AG08395 (cell line): ENCODE measurements around the gene NIT1.
"Not testable (repeated sequence)": the region's sequence is repeated elsewhere in the genome, so short reads cannot be mapped to it uniquely, and the experiment has no call there.

Experiments used
- DNase-seq: peaks from one replicate; pipeline ENCODE4 v3.0.0; 2012; ENCODE audit warnings: mixed read lengths, low spot score

The NIT1 gene

DNA sequence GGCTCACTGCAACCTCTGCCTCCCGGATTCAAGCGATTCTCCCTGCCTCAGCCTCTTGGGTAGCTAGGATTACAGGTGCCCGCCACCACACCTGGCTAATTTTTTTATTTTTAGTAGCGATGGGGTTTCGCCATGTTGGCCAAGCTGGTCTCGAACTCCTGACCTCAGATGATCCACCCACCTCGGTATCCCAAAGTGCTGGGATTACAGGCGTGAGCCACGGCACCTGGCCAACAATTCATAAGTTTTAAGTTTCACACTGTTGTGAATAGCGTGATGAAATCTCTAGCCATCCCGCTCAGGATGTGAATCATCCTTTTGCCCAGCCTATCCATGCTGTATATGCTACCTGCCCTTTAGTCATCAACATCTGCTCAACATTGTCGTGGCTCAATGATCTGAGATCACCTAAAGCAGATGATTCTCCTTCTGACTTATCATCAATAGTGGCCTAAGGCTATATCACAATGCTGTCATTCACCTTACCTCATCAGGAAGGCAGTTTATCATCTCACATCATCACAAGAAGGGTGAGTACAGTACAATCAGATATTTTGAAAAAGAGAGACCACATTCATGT is 2.7 kb upstream of the NIT1 start:
- DNase-seq, result no peak

DNA sequence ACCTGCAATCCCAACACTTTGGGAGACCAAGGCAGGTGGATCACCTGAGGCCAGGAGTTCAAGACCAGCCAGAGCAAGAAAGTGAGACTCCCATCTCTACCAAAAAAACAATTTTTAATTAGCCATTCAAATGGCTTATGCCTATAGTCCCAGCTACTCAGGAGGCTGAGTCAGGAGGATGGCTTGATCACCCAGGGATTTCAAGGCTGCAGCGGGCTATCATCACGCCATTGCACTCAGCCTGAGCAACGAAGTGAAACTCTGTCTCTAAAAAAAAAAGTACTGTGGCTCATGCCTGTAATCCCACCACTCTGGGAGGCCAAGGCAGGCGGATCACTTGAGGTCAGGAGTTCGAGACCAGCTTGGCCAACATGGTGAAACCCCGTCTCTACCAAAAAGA is 1.9 kb upstream of the NIT1 start:
- DNase-seq, result not testable (repeated sequence)

GRCh38 chr1:161119092-161119903 is 1.4 kb downstream of the NIT1 start:
- DNase-seq, result peak; percentile 80

- DNase-seq, result no peak
Measured at GRCh38 chr1:161121042-161121650, 3.2 kb downstream of the NIT1 start.

DNA sequence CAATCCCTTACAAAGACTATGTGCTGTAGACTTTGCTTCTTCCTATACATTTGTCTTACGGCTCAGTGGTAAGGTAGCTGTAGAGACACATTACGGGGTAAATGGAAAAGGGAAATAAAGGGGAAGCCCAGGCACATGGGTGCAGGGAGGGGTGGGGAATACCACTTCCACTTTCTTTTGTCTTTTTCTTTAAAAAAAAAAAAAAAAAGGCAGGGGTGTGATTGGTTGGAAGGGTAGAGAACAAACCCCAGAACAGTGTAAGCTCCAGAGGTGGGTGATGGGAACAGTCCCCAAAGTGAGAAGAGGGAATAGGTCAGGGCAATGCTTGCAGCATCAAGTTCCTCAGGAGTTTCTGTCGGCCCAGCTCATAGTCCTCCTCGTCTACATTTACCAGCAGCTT is 3.9 kb downstream of the NIT1 start:
- DNase-seq, result no peak

DNA sequence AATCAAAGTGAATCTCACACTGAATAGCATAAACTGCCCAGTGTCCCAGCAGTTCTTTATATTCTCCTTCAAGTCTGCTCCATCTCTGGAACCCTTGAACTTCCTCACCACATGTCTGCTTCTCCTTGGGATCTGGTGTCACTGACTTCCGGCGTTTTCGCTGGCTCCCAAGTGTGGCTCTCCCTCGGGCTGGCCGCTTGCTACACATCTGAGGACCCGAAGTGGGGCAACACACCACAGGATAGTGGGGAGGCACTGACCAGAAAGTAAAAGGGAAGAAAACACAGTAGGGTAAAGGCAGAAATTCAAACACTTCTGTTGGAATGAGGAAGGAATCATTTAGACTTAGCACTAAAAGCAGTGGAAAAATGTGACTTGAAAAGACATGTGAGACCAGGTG is 5.1 kb downstream of the NIT1 start:
- no peak for DNase-seq

GRCh38 chr1:161127649-161128048 is 9.7 kb downstream of the NIT1 start:
- DNase-seq, result no peak

- no peak for DNase-seq
Measured at GRCh38 chr1:161128591-161129420, 10.9 kb downstream of the NIT1 start.

DNA sequence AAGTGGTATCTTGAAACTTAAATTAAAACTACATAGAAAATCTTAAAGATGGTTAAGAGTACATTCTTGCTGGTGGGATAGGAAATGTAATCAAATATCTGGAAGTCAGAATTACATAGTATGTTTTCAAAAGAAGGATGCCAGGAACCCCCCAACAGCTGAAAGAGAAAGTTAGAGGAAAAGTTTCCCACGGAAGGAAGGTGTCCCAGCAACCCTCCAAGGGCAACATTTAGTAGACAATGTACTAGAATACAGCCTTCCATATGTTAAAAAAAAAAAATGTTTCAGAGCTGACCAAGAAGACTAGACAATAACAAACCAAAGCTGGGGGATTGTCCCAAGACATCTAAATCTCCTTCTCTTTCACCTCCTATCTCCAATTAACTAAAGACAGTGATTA is 12.4 kb downstream of the NIT1 start:
- DNase-seq, result no peak

- DNase-seq, result no peak
Measured at GRCh38 chr1:161131523-161132409, 13.9 kb downstream of the NIT1 start.

- peak; percentile 96 for DNase-seq
Measured at GRCh38 chr1:161132410-161133219, 14.7 kb downstream of the NIT1 start, which contains the start of gene DEDD. TSS of gene DEDD (minus strand) at chr1:161132667. CDS start at chr1:161124462, 8,205 bp downstream.

DNA sequence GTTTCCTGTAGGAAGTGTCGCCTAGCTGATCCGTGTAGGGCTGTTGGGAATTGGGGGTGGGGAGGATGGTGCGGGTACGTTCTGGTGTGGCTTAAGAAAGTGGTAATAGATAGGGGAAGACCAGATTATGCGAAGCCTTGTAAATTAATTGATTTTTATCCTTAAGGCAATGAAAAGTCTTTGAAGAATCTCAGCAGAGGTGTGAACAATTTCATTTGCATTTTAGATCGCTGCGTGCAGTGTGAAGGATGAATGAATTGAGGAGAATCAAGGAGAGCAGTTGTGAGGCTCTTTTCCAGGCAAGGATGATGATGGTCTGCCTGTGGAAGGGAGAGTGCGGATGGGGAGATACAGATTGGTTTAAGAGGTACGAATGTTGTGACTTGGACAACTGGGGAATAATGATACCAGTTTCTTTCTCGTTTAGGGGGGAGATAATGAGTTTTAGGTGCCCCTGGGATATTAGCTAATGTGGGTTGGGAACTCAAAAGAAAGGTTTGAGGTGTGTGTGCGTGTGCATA is 15.4 kb downstream of the NIT1 start:
- DNase-seq, result no peak

- no peak for DNase-seq
Measured at GRCh38 chr1:161137881-161138280, 20.0 kb downstream of the NIT1 start.

DNA sequence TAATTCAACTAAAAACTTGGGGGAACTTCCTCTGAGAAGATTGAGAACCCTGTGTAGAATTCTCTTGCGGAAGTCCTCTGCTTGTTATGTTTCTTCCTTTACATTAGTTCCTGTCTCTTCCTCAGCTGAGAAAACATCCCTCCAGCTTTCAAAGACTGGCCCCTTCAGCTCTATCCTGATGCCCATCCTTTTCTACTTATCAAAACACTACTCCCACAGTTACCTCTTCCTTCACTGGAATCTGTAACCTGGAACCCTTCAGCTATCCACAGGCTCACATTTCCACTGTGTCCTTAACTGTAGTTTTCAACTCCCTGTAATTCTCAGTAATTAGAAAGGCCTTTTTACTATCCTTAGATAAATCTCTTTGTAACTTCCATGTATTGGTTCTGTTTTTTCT is 20.5 kb downstream of the NIT1 start:
- no peak for DNase-seq

- DNase-seq, result peak; percentile 60
Measured at GRCh38 chr1:161139766-161140165, 21.9 kb downstream of the NIT1 start.

DNA sequence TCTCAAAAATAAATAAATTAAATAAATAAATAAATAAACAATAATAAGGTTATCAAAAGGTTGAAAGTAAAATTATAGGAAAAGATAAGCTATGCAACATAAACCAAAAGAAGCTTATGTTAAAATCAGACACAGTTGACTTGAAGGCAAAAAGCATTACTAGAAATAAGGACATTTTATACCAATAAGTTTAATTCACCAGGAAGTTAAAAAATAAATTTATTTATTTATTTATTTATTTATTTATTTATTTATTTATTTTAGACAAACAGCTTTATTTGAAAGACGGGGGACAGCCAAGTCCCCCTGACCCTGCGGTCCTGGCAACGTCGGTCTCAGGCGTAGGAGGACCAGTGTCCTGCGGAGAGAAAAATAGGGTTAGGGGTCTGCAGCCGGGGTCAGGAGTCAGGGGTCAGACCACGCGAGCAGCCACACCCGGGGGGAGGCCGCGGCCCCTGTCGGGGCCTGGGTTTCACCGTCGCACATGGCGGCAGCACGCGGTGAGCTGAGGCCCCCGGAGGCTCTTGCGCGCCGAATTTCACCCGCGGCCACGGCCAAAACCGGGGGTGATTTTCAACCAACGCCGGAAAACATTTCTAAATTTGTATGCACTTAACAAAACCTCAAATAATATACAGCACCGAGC is 23.0 kb downstream of the NIT1 start:
- no peak for DNase-seq

DNA sequence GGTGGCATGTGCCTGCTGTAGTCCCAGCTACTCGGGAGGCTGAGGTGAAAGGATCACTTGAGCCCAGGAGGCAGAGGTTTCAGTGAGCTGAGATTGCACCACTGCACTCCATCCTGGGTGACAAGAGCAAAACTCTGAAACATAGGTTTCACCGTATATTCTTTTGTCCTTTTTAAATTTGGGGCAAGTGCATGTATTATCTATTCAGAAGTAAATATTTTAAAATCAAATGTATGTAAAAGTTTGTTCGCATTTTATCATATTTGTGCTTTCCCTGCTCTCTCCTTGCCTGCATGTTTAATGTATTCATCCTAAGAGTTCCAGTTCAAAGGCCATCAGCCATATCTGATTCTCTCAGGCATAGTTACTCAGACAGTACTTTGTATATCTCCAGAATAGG is 27.9 kb downstream of the NIT1 start:
- no peak for DNase-seq

GRCh38 chr1:161153176-161153575 is 35.3 kb downstream of the NIT1 start:
- no peak for DNase-seq

GRCh38 chr1:161153682-161154337 is 35.9 kb downstream of the NIT1 start, which contains the start of gene UFC1:
TSS of gene UFC1 (plus strand) at chr1:161153978. CDS start at chr1:161153998, 20 bp downstream.
- DNase-seq, result peak; percentile 83
